ENCODE data around the gene CORO2A.
"Not testable (repeated sequence)": the region's sequence is repeated elsewhere in the genome, so short reads cannot be mapped to it uniquely, and the experiment has no call there.

Gene CORO2A

GRCh38 chr9:98132806-98133631, 59.4 kb downstream of the CORO2A start:
- no peaks in the 10 kb centered on the region for H3K36me3 ChIP-seq (ENCODE audit: control insufficient read depth, low read length)
- no peak overlapping the region for H3K4me3 ChIP-seq (ENCODE audit: low read length)
- no peaks in the 10 kb centered on the region for H3K9me2 ChIP-seq (replicated peaks; ENCODE audit: control insufficient read depth, low read length)
- no peaks in the 10 kb centered on the region for H3K79me2 ChIP-seq (ENCODE audit: control insufficient read depth, low read length)
- no peaks in the 10 kb centered on the region for H3F3A ChIP-seq (ENCODE audit: control insufficient read depth, insufficient read depth)
- H3K27me3 ChIP-seq (ENCODE audit: control insufficient read depth, low read length) = peaks cover 3% of the 10 kb centered on the region; the same call in 1 of the 2 replicates
- peaks cover 25% of the 10 kb centered on the region for H3K4me1 ChIP-seq (ENCODE audit: control insufficient read depth, low read length)
- TF ChIP-seq CTCF (IDR thresholded peaks at IDR 0.05; ENCODE audit: low read depth, low read length, poor library complexity, severe bottlenecking) = no peak
- TF ChIP-seq EZH2phosphoT487 (IDR thresholded peaks at IDR 0.05; ENCODE audit: borderline replicate concordance, low read length) = no peak
- H3K27ac ChIP-seq (ENCODE audit: low read depth, low read length) = no peak overlapping the region
- no peaks in the 10 kb centered on the region for H3K9me3 ChIP-seq (ENCODE audit: control insufficient read depth, insufficient read depth, low read length)
- no peak overlapping the region for H3K4me2 ChIP-seq (ENCODE audit: low read length)
- no peaks in the 10 kb centered on the region for H4K20me1 ChIP-seq (ENCODE audit: control insufficient read depth, insufficient read depth, low read depth, low read length)

- no peak overlapping the region for H3K4me3 ChIP-seq (ENCODE audit: low read length)
- TF ChIP-seq EZH2phosphoT487 (IDR thresholded peaks at IDR 0.05; ENCODE audit: borderline replicate concordance, low read length) = no peak
- TF ChIP-seq CTCF (IDR thresholded peaks at IDR 0.05; ENCODE audit: low read depth, low read length, poor library complexity, severe bottlenecking) = no peak
- H3K79me2 ChIP-seq (ENCODE audit: control insufficient read depth, low read length) = no peaks in the 10 kb centered on the region
- no peaks in the 10 kb centered on the region for H3K36me3 ChIP-seq (ENCODE audit: control insufficient read depth, low read length)
- no peak overlapping the region for H3K27ac ChIP-seq (ENCODE audit: low read depth, low read length)
- no peaks in the 10 kb centered on the region for H3K9me3 ChIP-seq (ENCODE audit: control insufficient read depth, insufficient read depth, low read length)
- no peaks in the 10 kb centered on the region; the same call in 1 of the 2 replicates for H3K27me3 ChIP-seq (ENCODE audit: control insufficient read depth, low read length)
- H4K20me1 ChIP-seq (ENCODE audit: control insufficient read depth, insufficient read depth, low read depth, low read length) = no peaks in the 10 kb centered on the region
- no peak overlapping the region for H3K4me2 ChIP-seq (ENCODE audit: low read length)
- no peaks in the 10 kb centered on the region for H3K9me2 ChIP-seq (replicated peaks; ENCODE audit: control insufficient read depth, low read length)
- H3F3A ChIP-seq (ENCODE audit: control insufficient read depth, insufficient read depth) = no peaks in the 10 kb centered on the region
- peaks cover 25% of the 10 kb centered on the region for H3K4me1 ChIP-seq (ENCODE audit: control insufficient read depth, low read length)
Measured at GRCh38 chr9:98132158-98132557, 60.3 kb downstream of the CORO2A start.

- H3K4me1 ChIP-seq (ENCODE audit: control insufficient read depth, low read length) = peaks cover 25% of the 10 kb centered on the region
- no peak overlapping the region for H3K4me2 ChIP-seq (ENCODE audit: low read length)
- H4K20me1 ChIP-seq (ENCODE audit: control insufficient read depth, insufficient read depth, low read depth, low read length) = no peaks in the 10 kb centered on the region
- H3K36me3 ChIP-seq (ENCODE audit: control insufficient read depth, low read length) = no peaks in the 10 kb centered on the region
- no peaks in the 10 kb centered on the region for H3F3A ChIP-seq (ENCODE audit: control insufficient read depth, insufficient read depth)
- H3K27me3 ChIP-seq (ENCODE audit: control insufficient read depth, low read length) = no peaks in the 10 kb centered on the region; the same call in 1 of the 2 replicates
- no peak overlapping the region for H3K27ac ChIP-seq (ENCODE audit: low read depth, low read length)
- no peak for TF ChIP-seq EZH2phosphoT487 (IDR thresholded peaks at IDR 0.05; ENCODE audit: borderline replicate concordance, low read length)
- no peak for TF ChIP-seq CTCF (IDR thresholded peaks at IDR 0.05; ENCODE audit: low read depth, low read length, poor library complexity, severe bottlenecking)
- no peaks in the 10 kb centered on the region for H3K79me2 ChIP-seq (ENCODE audit: control insufficient read depth, low read length)
- no peak overlapping the region for H3K4me3 ChIP-seq (ENCODE audit: low read length)
- no peaks in the 10 kb centered on the region for H3K9me2 ChIP-seq (replicated peaks; ENCODE audit: control insufficient read depth, low read length)
- no peaks in the 10 kb centered on the region for H3K9me3 ChIP-seq (ENCODE audit: control insufficient read depth, insufficient read depth, low read length)
Measured at GRCh38 chr9:98130576-98131228, 61.7 kb downstream of the CORO2A start.

GRCh38 chr9:98130060-98130459, 62.4 kb downstream of the CORO2A start:
- H4K20me1 ChIP-seq (ENCODE audit: control insufficient read depth, insufficient read depth, low read depth, low read length); H3K4me2 ChIP-seq (ENCODE audit: low read length); H3K9me2 ChIP-seq (replicated peaks; ENCODE audit: control insufficient read depth, low read length); H3K27me3 ChIP-seq (ENCODE audit: control insufficient read depth, low read length); H3K4me3 ChIP-seq (ENCODE audit: low read length); H3K36me3 ChIP-seq (ENCODE audit: control insufficient read depth, low read length); H3K27ac ChIP-seq (ENCODE audit: low read depth, low read length); H3F3A ChIP-seq (ENCODE audit: control insufficient read depth, insufficient read depth); H3K9me3 ChIP-seq (ENCODE audit: control insufficient read depth, insufficient read depth, low read length); H3K79me2 ChIP-seq (ENCODE audit: control insufficient read depth, low read length): not testable (repeated sequence)
- H3K4me1 ChIP-seq (ENCODE audit: control insufficient read depth, low read length) = peaks cover 25% of the 10 kb centered on the region
